ENCODE measurements around the gene CCL8.

DNA sequence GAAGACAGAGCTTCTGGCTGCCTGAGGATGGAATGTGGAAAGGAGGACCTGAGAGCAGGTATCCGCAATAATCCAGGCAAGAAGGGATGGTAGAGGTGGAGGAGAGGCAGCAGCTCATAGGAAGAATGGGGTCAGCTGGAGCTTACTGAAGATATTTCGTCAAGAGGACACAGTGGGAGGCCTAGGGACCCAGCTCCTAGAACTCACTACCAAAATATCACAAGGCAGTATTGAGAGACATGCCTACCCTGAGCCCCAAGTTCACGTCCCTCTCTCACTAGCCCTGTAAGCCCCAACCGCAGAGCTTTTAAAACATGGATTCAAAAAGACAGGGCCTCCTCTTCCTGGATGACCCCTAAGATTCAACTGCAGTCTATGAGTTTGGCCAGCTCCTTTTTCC, 14.2 kb upstream of the CCL8 start:
- TF ChIP-seq POLR2A (IDR thresholded peaks at IDR 0.05; ENCODE audit: low read depth, low read length) (no peak), RCOR1 (IDR thresholded peaks at IDR 0.05; ENCODE audit: insufficient replicate concordance, low read length) (no peak), CTCF (conservative IDR thresholded peaks at IDR 0.05; ENCODE audit: low read depth, low read length) (no peak)

All from IMR-90 (cell line).